Chondrocyte (in vitro differentiated cells): ENCODE data around the gene RAPGEF6. TPM values are rescaled to one million over a fixed set of nuclear protein-coding genes. Genes with fewer than 3 reads are reported as not detected.

Experiments used
- DNase-seq: peaks from one replicate; pipeline ENCODE4 v3.0.0; 2021; ENCODE audit warnings: mixed read lengths, low spot score
- H3K27ac Mint-ChIP-seq: one replicate; pipeline ENCODE4 v1.8.0; 2021; ENCODE audit warnings: mild to moderate bottlenecking, moderate library complexity, mixed read lengths; ENCODE audit not compliant: unreplicated experiment
- H3K27me3 Mint-ChIP-seq: 2 replicates; pipeline ENCODE4 v1.8.0; 2021; ENCODE audit warnings: low read depth, mixed read lengths
- H3K36me3 Mint-ChIP-seq: 2 replicates; pipeline ENCODE4 v1.8.0; 2021; ENCODE audit warnings: low read depth, mixed read lengths
- H3K4me1 Mint-ChIP-seq: 2 replicates; pipeline ENCODE4 v1.8.0; 2021; ENCODE audit warnings: low read depth, mild to moderate bottlenecking, mixed read lengths
- H3K4me3 Mint-ChIP-seq: one replicate; pipeline ENCODE4 v1.8.0; 2021; ENCODE audit warnings: mild to moderate bottlenecking, moderate library complexity, mixed read lengths; ENCODE audit not compliant: unreplicated experiment
- H3K9me3 Mint-ChIP-seq: 2 replicates; pipeline ENCODE4 v1.8.0; 2021; ENCODE audit warnings: low read depth, mixed read lengths
- CTCF ChIP-seq: fragments of 200-600 bp; sonication (generic); IDR thresholded peaks from 2 replicates; pipeline ENCODE4 v1.5.0; 2021; ENCODE audit warnings: antibody characterized with exemption, mild to moderate bottlenecking, moderate library complexity
- total RNA-seq: library from RNA; stranded (reverse); gene quantifications from 3 replicates; pipeline ENCODE4 v1.2.1, GENCODE V29; 2021

Gene RAPGEF6
- total RNA-seq, 1 donor from 2014 or later = 13.6 TPM

GRCh38 chr5:131511934-131512333 is 123.1 kb downstream of the RAPGEF6 start:
- no peak for TF ChIP-seq CTCF

GRCh38 chr5:131509801-131510200 is 125.2 kb downstream of the RAPGEF6 start:
- DNase-seq = no peak
- Mint-ChIP-seq H3K27ac (no peak overlapping the region), H3K27me3 (no peaks in the 10 kb centered on the region), H3K4me1 (peaks cover 16% of the 10 kb centered on the region), H3K4me3 (no peak overlapping the region), H3K36me3 (peaks cover 8% of the 10 kb centered on the region), H3K9me3 (no peaks in the 10 kb centered on the region)
- TF ChIP-seq CTCF = no peak

More at GRCh38 chr5:131511934-131512333, 123.1 kb downstream of the RAPGEF6 start:
- Mint-ChIP-seq H3K9me3 (no peaks in the 10 kb centered on the region), H3K27ac (no peak overlapping the region), H3K36me3 (peaks cover 12% of the 10 kb centered on the region), H3K27me3 (no peaks in the 10 kb centered on the region), H3K4me1 (peaks cover 21% of the 10 kb centered on the region), H3K4me3 (no peak overlapping the region)
- DNase-seq = no peak

- peaks cover 14% of the 10 kb centered on the region for H3K36me3 Mint-ChIP-seq
- H3K27me3 Mint-ChIP-seq = no peaks in the 10 kb centered on the region
- peaks cover 19% of the 10 kb centered on the region for H3K4me1 Mint-ChIP-seq
- peak overlapping the region; percentile 81 for H3K27ac Mint-ChIP-seq
- no peak overlapping the region for H3K4me3 Mint-ChIP-seq
- no peaks in the 10 kb centered on the region for H3K9me3 Mint-ChIP-seq
- TF ChIP-seq CTCF = no peak
- no peak for DNase-seq
Measured at GRCh38 chr5:131505237-131505908, 129.7 kb downstream of the RAPGEF6 start.

DNA sequence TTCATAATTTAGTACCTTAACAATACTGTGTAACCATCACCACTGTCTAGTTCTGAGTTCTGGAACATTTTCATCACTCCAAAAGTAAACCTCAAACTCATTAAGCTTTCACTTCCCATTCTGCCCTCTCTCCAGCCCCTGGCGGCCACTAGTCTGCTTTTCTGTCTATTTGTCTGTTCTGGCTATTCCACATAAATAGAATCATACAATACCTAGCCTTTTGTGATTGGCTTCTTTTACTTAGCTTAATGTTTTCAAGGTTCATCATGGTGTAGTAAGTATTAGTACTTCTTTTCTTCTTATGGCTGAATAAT is 138.7 kb downstream of the RAPGEF6 start:
- TF ChIP-seq CTCF = no peak
- Mint-ChIP-seq H3K36me3 (peaks cover 10% of the 10 kb centered on the region), H3K4me1 (peaks cover 20% of the 10 kb centered on the region), H3K9me3 (no peaks in the 10 kb centered on the region), H3K27ac (no peak overlapping the region), H3K4me3 (no peak overlapping the region), H3K27me3 (no peaks in the 10 kb centered on the region)
- no peak for DNase-seq

- H3K27ac Mint-ChIP-seq = no peak overlapping the region
- no peak for TF ChIP-seq CTCF
- no peaks in the 10 kb centered on the region for H3K27me3 Mint-ChIP-seq
- H3K4me1 Mint-ChIP-seq = peaks cover 20% of the 10 kb centered on the region
- no peaks in the 10 kb centered on the region for H3K9me3 Mint-ChIP-seq
- peaks cover 10% of the 10 kb centered on the region for H3K36me3 Mint-ChIP-seq
- no peak overlapping the region for H3K4me3 Mint-ChIP-seq
- no peak for DNase-seq
Measured at GRCh38 chr5:131495536-131496399, 139.3 kb downstream of the RAPGEF6 start.
